SK-MEL-5 (cell line): ENCODE data around the gene TMEM79. TPM values are rescaled to one million over a fixed set of nuclear protein-coding genes. Genes with fewer than 3 reads are reported as not detected.
A peak's percentile ranks its signal among the peaks of the same experiment; 100 is the strongest.

Experiments
- DNase-seq: peaks from one replicate; pipeline ENCODE4 v3.0.0-alpha.2; 2016; ENCODE audit warnings: low read depth, low spot score
- in situ Hi-C: cut with HindIII; loops from 2 replicates; pipeline ENCODE4 v1.10.0; 2016; ENCODE audit warnings: low sequenced_read_pairs, high pct_unique_total_duplicates, low pct_unique_long_range_greater_than_20kb
- polyA plus RNA-seq, 2 experiments: library from polyadenylated mRNA; depleted of rRNA; stranded (reverse); fragments of >200 nt; gene quantifications; 2 replicates each; pipeline ENCODE4 v1.2.3, GENCODE V29; 2015
- total RNA-seq: library from RNA; depleted of rRNA; stranded (reverse); fragments of >200 nt; shearing (Covaris generic); gene quantifications from 2 replicates; pipeline ENCODE4 v1.2.3, GENCODE V29; 2014; rRNA removed

TMEM79 gene, protein sequence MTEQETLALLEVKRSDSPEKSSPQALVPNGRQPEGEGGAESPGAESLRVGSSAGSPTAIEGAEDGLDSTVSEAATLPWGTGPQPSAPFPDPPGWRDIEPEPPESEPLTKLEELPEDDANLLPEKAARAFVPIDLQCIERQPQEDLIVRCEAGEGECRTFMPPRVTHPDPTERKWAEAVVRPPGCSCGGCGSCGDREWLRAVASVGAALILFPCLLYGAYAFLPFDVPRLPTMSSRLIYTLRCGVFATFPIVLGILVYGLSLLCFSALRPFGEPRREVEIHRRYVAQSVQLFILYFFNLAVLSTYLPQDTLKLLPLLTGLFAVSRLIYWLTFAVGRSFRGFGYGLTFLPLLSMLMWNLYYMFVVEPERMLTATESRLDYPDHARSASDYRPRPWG
- total RNA-seq = 0.96 and 1.0 TPM in 2 replicates
- 4.7 and 6.2 TPM in 2 replicates for polyA plus RNA-seq (2015; cell fraction: cytosol; rRNA removed)
- 23.9 and 44.5 TPM in 2 replicates for polyA plus RNA-seq (2015; cell fraction: nucleus; rRNA removed)

DNA sequence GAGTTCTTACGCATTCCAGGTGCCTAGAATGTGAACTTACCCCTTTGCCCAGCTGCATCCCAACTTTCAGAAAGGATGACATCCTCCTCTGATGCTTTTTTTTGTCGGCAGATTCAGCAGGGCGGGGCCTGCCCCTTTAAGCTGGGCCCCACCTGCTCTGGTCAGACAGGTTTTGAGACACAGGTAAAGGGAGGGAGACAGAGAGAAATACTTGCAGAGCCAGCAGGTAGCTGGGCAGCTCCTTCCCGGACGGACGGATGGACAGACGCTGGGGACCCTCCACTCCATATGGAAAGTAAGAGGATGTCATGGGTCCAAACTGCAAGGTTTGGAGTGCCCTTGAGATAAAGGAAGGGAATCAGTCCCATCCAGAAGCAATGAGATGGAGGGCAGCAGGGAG is at the start of gene TMEM79:
TSS of gene TMEM79 (plus strand) at position 214 of the 400 bp plus-strand sequence. CDS start 902 bp downstream, outside the sequence.
- no peak for DNase-seq
- in situ Hi-C loops = no loop called here

DNA sequence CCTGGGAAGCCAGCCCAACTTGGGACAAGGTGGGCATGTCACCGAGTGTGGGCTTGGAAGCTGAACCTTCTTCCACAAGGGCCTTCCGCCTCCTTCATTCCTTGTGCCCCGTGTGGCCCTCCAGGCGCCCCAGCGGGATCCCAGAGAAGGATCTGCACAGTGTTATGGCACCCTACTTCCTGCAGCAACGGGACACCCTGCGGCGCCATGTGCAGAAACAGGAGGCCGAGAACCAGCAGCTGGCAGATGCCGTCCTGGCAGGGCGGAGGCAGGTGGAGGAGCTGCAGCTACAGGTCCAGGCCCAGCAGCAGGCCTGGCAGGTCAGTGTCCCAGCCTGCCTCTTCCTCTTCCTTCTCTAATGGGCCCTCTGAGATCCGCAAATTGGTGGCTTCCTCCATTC is 48.0 kb upstream of the TMEM79 start:
- in situ Hi-C loops = no loop called here

DNA sequence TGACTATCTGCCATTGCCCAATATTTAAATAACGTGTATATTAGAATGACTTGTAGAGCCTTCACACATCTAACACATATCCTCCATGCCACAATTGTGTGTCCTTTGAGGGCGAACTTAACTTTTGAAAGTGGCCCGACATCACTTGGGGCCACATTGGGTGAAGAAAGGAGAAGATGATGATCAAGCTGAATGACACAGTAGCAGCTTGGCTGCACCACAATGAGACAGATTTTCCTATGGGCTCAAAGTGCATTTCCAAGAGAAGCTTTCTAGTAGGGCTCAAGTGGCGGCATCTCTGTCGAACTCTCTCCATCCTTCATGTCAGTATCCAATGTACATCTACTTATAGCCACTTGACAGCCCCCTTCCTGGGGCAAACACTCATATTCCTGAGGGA is 45.9 kb upstream of the TMEM79 start:
- no peak for DNase-seq
- in situ Hi-C loops = no loop called here

More for the DNA sequence above, 48.0 kb upstream of the TMEM79 start:
- DNase-seq = no peak

DNA sequence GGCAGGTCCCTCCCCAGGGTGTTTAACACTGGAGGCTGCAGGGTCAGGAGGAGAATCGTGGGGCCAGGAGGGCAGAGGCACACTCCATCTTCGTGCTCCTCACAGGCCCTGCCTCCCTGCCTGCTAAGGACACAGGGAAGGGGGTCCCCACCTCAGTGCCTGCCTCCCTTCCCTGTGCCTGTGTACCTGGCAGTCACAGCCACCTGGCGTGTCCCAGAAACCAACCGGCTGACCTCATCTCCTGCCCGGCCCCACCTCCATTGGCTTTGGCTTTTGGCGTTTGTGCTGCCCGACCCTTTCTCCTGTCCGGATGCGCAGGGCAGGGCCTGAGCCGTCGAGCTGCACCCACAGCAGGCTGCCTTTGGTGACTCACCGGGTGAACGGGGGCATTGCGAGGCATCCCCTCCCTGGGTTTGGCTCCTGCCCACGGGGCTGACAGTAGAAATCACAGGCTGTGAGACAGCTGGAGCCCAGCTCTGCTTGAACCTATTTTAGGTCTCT is 42.8 kb upstream of the TMEM79 start:
- in situ Hi-C loops = no loop called here

DNA sequence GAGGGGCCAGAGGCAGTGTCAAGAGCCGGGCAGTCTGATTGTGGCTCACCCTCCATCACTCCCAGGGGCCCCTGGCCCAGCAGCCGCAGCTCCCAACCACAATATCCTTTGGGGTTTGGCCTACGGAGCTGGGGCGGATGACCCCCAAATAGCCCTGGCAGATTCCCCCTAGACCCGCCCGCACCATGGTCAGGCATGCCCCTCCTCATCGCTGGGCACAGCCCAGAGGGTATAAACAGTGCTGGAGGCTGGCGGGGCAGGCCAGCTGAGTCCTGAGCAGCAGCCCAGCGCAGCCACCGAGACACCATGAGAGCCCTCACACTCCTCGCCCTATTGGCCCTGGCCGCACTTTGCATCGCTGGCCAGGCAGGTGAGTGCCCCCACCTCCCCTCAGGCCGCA is 42.2 kb upstream of the TMEM79 start, which contains the start of gene BGLAP:
TSS of gene BGLAP (plus strand) at position 259 of the 400 bp plus-strand sequence. CDS start at position 307, 48 bp downstream.
- in situ Hi-C loops = no loop called here
- DNase-seq = no peak

More for the DNA sequence above, 42.8 kb upstream of the TMEM79 start:
- DNase-seq = no peak

DNA sequence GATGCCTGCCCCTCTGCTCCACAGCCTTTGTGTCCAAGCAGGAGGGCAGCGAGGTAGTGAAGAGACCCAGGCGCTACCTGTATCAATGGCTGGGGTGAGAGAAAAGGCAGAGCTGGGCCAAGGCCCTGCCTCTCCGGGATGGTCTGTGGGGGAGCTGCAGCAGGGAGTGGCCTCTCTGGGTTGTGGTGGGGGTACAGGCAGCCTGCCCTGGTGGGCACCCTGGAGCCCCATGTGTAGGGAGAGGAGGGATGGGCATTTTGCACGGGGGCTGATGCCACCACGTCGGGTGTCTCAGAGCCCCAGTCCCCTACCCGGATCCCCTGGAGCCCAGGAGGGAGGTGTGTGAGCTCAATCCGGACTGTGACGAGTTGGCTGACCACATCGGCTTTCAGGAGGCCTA is 41.4 kb upstream of the TMEM79 start:
- in situ Hi-C loops = no loop called here
- no peak for DNase-seq

GRCh38 chr1:156244126-156244525 is 40.0 kb upstream of the TMEM79 start:
- in situ Hi-C loops = no loop called here
- DNase-seq = no peak

DNA sequence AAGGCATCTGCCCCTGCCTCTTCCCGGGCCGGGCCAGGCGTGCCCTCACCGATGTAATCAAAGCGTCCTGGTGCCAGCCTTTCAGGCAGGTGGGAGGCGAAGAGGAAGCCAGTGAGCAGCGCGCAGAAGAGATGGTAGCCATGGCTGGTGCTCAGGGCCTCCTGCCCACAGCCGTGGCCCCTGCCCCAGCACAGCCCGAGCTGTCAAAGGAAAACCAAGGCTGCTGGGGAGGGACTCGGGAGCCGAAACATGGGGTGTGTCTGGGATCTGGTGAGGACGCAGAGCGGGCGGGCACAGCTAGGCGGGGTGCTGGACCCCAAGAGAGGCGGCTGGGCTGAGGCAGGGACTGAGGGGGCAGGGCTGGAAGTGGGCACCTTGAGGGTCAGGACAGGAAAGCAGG is 39.4 kb upstream of the TMEM79 start:
- in situ Hi-C loops = no loop called here
- DNase-seq = no peak

GRCh38 chr1:156245451-156246232 is 38.5 kb upstream of the TMEM79 start:
- no peak for DNase-seq
- in situ Hi-C loops = no loop called here

GRCh38 chr1:156246241-156246780 is 37.8 kb upstream of the TMEM79 start:
- in situ Hi-C loops = no loop called here

GRCh38 chr1:156246781-156247459 is 37.2 kb upstream of the TMEM79 start:
- in situ Hi-C loops = no loop called here
- DNase-seq = no peak

More at GRCh38 chr1:156246241-156246780, 37.8 kb upstream of the TMEM79 start:
- DNase-seq = no peak

DNA sequence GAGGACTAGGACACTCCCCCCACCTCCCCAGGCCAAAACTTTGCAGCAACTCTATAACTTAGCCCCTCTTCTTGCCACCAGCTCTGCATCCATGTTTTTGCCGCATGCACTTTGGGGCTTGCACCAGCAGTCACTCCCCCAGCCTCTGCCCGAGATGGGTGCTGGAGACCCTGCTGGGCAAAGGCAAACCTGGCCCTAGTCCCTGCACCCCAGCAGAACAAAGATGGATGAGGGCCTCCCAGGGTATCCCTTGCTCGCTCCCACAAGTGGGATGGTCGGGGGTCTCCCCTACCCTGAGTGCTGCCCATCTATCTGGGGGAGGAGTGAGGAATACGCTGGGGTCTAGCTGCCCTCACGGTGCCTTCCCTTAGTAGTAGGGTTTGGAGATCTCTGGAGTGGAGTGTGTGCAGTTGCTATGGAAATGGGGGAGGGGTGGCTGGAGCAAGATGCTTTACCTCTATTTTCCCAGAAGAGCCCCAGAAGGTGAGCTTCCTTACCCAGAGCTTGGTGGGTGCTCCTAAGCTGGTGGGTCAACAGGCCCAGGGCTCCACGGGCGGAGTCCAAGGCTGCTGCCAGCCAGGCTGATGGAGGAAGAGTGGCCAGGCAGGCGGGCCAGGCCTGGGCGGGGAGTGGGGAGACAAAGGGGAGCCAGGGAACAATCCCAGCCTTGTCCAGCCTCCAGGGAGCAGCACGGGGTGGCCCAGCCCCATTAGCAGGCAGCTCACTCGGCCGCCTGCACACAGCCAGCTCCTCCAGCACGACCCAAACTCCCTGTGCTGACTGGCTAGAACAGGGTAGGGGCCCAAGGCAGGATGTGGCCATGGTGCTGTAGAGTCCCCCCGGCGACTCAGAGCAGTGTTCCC is 36.4 kb upstream of the TMEM79 start, which contains the start of gene PAQR6:
TSS of gene PAQR6 (minus strand) at position 597 of the 863 bp plus-strand sequence. CDS start 1,325 bp downstream, outside the sequence.
- DNase-seq = peak; percentile 11
- in situ Hi-C loops = no loop called here

- DNase-seq = no peak
- in situ Hi-C loops = no loop called here
Observed at GRCh38 chr1:156248323-156248683, 35.8 kb upstream of the TMEM79 start.

DNA sequence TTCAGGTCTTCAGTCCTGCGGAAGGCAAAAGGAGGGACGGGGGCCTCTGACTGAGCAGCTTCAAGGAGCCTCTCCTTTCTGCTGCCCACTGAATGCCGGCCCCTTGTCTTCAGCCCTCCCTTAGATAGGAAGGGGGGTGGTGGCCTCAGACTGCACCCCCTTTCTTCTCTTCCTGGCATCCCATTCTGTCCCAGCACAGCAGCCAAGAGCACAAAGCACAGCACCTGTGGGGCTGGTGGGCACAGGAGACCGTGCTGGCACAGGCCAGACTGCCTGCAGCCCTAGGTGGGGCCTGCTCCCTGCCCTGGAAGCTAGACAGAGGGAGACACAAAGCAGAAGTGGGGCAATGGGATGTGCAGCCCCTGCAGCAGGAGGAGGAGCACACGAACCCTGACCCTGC is 34.5 kb upstream of the TMEM79 start:
- in situ Hi-C loops = no loop called here
- DNase-seq = no peak

DNA sequence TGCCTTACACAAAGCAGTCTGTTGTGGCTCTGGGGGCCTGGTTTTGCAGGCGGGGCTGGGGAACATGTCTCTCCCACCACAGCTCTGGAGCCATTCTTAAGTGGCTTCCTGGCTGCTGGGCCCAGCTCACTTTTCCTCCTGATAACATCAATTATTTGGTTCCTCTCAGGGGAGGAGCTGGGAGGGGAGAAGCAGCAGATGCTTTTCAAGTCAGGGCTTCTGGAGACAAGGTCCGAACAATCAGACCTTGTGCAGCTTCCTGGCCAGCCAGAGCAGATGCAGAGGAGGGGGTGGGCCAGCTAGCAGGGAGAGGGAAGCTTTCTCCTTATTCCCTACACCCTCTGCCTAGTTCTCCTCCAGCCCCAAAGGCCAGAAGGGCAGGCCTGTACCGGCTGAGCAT is 32.6 kb upstream of the TMEM79 start:
- in situ Hi-C loops = no loop called here

DNA sequence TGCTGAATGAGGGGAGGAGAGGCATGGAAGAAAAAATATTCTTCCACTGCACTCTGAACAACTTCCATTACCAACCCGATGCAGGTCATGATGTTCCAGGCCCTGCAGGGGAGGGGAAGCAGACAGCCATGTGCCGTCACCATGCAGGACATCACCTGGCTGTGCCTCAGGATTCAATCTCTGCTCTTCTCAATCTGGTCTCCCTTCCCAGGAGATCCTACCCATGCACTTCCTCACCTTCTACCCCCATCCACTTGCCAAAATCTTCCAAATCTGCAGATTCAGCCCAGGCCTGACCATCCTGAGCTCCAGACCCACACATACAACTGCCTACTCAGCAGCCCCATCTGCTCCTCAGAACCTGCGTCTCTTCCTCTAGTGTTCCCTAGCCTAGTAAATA is 30.5 kb upstream of the TMEM79 start:
- no peak for DNase-seq
- in situ Hi-C loops = no loop called here

More for the DNA sequence above, 32.6 kb upstream of the TMEM79 start:
- DNase-seq = no peak
